GDM1 (cell line): Measurements from ENCODE around the gene NHSL1.
"Not testable (repeated sequence)": the region's sequence is repeated elsewhere in the genome, so short reads cannot be mapped to it uniquely, and the experiment has no call there.

ENCODE experiments used
- DNase-seq: peaks from one replicate; lab custom pipeline; 2025; lab: John Stamatoyannopoulos, UW

Gene NHSL1

DNA sequence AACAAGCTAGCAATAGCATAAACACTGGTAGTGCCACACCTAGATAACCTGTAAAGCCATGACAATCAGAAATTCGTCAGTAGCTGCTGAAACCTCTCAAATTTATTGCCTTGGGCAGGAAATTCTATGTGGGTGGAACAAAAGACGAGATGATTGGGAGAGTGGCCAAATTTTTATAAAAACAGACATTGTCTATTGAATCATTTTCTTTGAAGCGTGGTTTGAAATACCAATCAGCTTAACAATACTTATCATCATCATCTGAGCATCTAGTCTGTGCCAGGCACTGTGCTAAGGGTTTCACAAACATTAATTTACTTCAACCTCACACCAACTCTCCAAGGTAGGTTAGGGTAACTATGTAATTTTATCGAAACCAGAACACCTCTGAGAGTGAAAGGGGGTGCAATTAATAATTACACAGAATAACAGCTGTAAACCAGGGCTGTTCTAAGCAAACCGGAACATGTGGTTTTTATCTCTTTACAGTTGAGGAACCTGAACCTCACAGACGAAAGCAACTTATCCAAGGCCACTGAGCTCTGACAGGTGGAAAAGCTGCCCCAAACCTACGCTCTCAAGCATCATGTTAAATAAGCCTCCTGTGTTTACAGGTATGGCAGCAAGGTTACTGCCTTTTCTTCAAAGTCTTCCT is 43.4 kb downstream of the NHSL1 start:
- no peak for DNase-seq

GRCh38 chr6:138454981-138455706 is 44.1 kb downstream of the NHSL1 start:
- no peak for DNase-seq

GRCh38 chr6:138451043-138451442 is 48.3 kb downstream of the NHSL1 start:
- DNase-seq: no peak

DNA sequence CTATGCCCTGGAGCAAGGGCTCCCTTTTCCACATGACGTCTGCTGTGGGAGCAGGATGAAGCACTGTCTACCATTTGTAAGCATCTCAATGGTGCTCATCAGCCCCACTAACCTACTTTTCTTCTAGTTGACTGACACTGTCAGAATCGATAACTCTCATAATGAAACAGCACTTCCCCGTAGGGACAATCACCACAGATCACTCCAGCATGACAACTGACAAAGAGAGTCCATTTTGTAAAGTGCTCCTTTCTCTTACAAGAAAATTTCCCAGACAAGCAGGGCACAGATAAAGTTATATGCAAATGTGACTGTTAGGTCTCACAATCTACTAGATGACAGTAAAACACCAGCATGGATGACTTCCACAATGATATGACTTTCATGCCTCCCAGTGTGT is 48.8 kb downstream of the NHSL1 start:
- DNase-seq: no peak

GRCh38 chr6:138446821-138447220 is 52.5 kb downstream of the NHSL1 start:
- DNase-seq: no peak

- DNase-seq: no peak
Observed at GRCh38 chr6:138443979-138444378, 55.3 kb downstream of the NHSL1 start.

GRCh38 chr6:138442663-138443062 is 56.6 kb downstream of the NHSL1 start:
- DNase-seq: no peak

GRCh38 chr6:138441965-138442364 is 57.3 kb downstream of the NHSL1 start:
- no peak for DNase-seq

DNA sequence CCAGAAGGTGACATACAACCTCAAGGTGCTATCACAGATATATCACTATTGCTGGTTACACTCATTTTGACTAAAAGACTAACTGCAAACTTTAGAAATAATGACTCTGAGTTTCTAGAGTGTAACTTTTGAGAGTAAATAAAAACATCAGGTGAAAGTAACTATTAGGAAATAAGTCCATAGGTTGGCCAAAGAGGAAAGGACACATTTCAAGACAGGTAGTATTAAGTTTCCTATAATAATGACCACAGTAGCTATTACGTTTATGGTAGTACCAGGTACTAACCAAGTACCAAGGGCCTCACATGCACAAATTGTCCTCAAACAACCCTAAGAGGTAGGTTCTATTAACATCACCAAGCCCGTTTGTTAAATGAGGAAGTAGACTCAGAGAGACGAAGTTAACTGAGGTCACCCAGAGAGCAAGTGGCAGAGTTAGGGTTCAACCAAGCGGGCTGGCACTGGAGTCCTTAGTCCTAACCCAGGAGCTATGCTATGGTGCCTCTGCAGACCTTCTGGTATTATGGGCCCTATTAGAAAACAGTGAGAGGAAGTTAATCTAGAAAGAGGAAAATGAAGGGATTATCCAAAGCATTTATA is 58.4 kb downstream of the NHSL1 start:
- peak; percentile 8 for DNase-seq

- no peak for DNase-seq
Observed at GRCh38 chr6:138440296-138440695, 59.0 kb downstream of the NHSL1 start.

DNA sequence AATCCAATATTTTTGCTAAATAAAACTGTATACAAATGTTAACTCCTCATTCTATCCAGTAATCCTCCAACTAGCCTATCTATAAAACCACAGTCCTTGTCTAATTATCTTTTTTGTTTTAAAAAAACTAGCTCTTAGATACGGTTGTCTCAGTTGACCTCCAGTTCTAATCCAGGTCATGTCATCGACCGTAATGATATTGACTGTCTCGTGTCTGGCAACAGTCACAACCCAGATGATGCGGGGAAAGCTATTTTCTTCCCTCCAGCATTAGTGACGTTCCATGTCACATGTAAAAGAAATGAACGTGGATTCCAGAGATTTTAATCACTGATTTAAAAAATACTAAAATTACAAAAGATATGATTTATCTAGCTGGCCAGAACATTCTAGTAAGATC is 59.7 kb downstream of the NHSL1 start:
- DNase-seq: no peak

- no peak for DNase-seq
Observed at GRCh38 chr6:138434925-138435324, 64.4 kb downstream of the NHSL1 start.

GRCh38 chr6:138434096-138434495 is 65.2 kb downstream of the NHSL1 start:
- DNase-seq: no peak

DNA sequence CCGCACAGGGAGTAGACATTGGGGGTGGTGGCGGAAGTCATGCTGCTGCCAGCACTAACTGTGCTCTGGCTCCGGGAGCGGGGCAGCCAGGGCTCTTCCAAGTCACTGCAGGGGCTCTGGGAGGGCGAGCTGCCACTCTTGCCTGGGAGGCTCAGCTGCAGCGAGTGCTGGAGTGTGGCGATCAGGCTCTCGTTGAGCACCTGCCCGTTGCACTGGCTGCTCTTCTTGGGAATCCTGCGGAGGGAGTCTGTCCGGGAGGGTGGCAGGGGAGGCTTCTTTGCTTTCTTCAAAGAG is 67.3 kb downstream of the NHSL1 start:
- no peak for DNase-seq

- DNase-seq: peak; percentile 3
Observed at GRCh38 chr6:138431256-138432062, 67.8 kb downstream of the NHSL1 start.

DNA sequence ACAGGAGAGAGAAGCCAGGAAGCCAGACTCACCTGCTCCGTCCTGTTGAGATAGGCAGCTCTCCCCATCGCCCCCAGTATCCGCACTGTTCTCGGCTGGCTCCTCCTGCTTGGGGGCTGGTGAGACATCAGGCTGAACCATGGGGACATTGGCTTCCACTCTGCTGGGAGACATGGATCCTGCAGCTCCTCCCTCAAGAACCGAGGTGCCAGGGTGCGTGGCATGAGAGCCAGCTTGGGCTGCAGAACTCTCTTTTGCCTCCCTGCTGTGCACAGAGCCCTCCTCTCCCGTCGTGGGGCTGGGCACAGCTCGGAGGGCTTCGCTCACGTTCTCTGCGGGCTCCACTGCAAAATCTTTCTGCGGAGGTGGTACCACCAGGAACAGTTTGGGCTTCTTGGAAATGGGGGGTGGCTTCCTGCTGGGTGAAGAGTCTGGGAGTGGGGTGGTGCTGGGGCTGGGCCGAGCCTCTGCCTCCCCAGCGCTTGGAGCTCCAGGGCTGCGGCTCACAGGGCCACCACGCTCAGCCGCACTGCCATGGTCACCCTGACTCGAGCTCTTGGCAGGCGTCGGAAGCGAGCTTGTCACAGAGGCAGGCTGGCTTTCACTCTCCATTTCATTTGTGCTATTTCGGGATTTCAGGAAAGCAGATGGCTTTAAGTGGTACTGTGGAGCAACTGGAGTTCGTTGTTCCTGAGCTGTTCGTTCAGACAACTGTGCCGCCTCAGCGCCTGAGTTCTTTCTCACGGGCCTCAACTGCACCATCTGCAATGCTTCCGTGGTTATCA is 68.7 kb downstream of the NHSL1 start:
- no peak for DNase-seq

DNA sequence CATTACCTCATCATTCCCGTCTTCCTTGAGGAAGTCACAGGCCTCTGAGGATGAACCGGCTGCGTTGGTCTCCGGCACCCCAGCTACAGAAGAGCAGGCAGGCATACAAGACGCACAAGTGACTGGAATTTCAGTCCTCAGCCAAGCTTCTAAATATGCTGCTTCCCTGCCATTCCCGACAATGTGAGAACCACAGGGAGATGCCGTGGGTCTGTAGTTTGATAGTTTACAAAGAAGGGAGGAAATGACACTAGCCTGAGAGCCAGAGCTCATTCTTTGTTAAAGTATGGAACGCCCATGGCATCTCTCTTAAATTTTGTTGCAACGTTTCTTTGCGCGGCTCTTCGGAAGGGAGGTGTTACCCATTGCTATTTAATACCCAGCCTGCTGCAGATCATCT is 69.5 kb downstream of the NHSL1 start:
- no peak for DNase-seq

- DNase-seq: peak; percentile 8
Observed at GRCh38 chr6:138428944-138429598, 70.2 kb downstream of the NHSL1 start.

- no peak for DNase-seq
Observed at GRCh38 chr6:138427701-138428100, 71.6 kb downstream of the NHSL1 start.

GRCh38 chr6:138426500-138427123 is 72.7 kb downstream of the NHSL1 start:
- no peak for DNase-seq

DNA sequence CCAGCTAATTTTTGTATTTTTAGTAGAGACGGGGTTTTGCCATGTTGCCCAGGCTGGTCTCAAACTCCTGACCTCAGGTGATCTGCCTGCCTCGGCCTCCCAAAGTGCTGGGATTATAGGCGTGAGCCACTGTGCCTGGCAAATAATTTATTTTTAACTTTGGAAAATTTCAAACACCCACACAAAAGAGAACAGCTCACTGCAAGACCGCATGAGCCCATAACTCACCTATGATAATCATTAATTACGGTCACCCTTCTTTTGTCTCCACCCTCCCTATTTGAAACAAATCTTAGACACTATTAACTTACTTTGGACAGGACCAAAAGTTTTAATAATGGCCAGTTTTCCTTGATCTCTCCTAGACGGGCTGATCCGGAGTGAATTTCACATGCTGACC is 74.0 kb downstream of the NHSL1 start:
- not testable (repeated sequence) for DNase-seq
